H9 (cell line): ENCODE results near the gene B4GALT1. TPM values are rescaled to one million over a fixed set of nuclear protein-coding genes. Genes with fewer than 3 reads are reported as not detected.

Experiments
- DNase-seq: peaks from one replicate; pipeline ENCODE4 v3.0.0-alpha.2; 2017
- H2AFZ ChIP-seq: one replicate; pipeline ENCODE4 v1.6.1; 2013; ENCODE audit warnings: mild to moderate bottlenecking, low read length, control low read depth, moderate library complexity
- H2AK5ac ChIP-seq: 2 replicates; pipeline ENCODE4 v1.6.1; 2013; ENCODE audit warnings: low read length, control low read depth, mixed read lengths; ENCODE audit not compliant: insufficient read length
- H2BK120ac ChIP-seq: one replicate; pipeline ENCODE4 v1.6.1; 2013; ENCODE audit warnings: low read depth, mild to moderate bottlenecking, low read length, control low read depth, inconsistent platforms; ENCODE audit not compliant: poor library complexity, severe bottlenecking
- H2BK12ac ChIP-seq: 2 replicates; pipeline ENCODE4 v1.6.1; 2013; ENCODE audit warnings: low read length, control low read depth, mixed read lengths, low read depth; ENCODE audit not compliant: insufficient read length
- H2BK15ac ChIP-seq: 2 replicates; pipeline ENCODE4 v1.6.1; 2013; ENCODE audit warnings: low read depth, low read length, control low read depth
- H2BK20ac ChIP-seq: one replicate; pipeline ENCODE4 v1.6.1; 2013; ENCODE audit warnings: low read depth, mild to moderate bottlenecking, low read length, control low read depth, inconsistent platforms; ENCODE audit not compliant: poor library complexity, severe bottlenecking
- H2BK5ac ChIP-seq: 2 replicates; pipeline ENCODE4 v1.6.1; 2013; ENCODE audit warnings: low read length, control low read depth, mixed read lengths; ENCODE audit not compliant: insufficient read length
- H3K14ac ChIP-seq: 2 replicates; pipeline ENCODE4 v1.6.1; 2013; ENCODE audit warnings: low read length, control low read depth; ENCODE audit not compliant: insufficient read depth
- H3K18ac ChIP-seq: 2 replicates; pipeline ENCODE4 v1.6.1; 2013; ENCODE audit warnings: low read depth, mild to moderate bottlenecking, mixed read lengths, low read length, control low read depth; ENCODE audit not compliant: insufficient read length
- H3K23ac ChIP-seq: 2 replicates; pipeline ENCODE4 v1.6.1; 2013; ENCODE audit warnings: low read length, control low read depth, mixed read lengths, low read depth; ENCODE audit not compliant: insufficient read length
- H3K23me2 ChIP-seq: 2 replicates; pipeline ENCODE4 v1.6.1; 2013; ENCODE audit warnings: low read depth, mild to moderate bottlenecking, mixed read lengths, low read length, control low read depth; ENCODE audit not compliant: insufficient read length, poor library complexity, severe bottlenecking
- H3K27ac ChIP-seq: 2 replicates; pipeline ENCODE4 v1.5.1; 2013; ENCODE audit warnings: low read length, control low read depth, mixed read lengths, low read depth; ENCODE audit not compliant: insufficient read length
- H3K27me3 ChIP-seq: 2 replicates; pipeline ENCODE4 v1.6.1; 2013; ENCODE audit warnings: low read length, control low read depth, inconsistent platforms; ENCODE audit not compliant: insufficient read depth
- H3K4ac ChIP-seq: 2 replicates; pipeline ENCODE4 v1.6.1; 2013; ENCODE audit warnings: low read depth, mild to moderate bottlenecking, control low read depth, inconsistent platforms, low read length, moderate library complexity
- H3K4me1 ChIP-seq: 2 replicates; pipeline ENCODE4 v1.6.1; 2013; ENCODE audit warnings: low read length, control low read depth, inconsistent platforms; ENCODE audit not compliant: insufficient read depth
- H3K4me2 ChIP-seq: 2 replicates; pipeline ENCODE4 v1.6.1; 2013; ENCODE audit warnings: low read length, control low read depth, mixed read lengths; ENCODE audit not compliant: insufficient read length, insufficient read depth
- H3K56ac ChIP-seq: 2 replicates; pipeline ENCODE4 v1.6.1; 2013; ENCODE audit warnings: low read depth, mild to moderate bottlenecking, mixed read lengths, low read length, control low read depth; ENCODE audit not compliant: insufficient read length
- H3K79me1 ChIP-seq: 2 replicates; pipeline ENCODE4 v1.6.1; 2013; ENCODE audit warnings: low read depth, mild to moderate bottlenecking, moderate library complexity, low read length, control low read depth, inconsistent platforms; ENCODE audit not compliant: insufficient read depth, poor library complexity, severe bottlenecking
- H3K79me2 ChIP-seq: 2 replicates; pipeline ENCODE4 v1.6.1; 2013; ENCODE audit warnings: low read length, control low read depth, inconsistent platforms; ENCODE audit not compliant: insufficient read depth
- H3K9ac ChIP-seq: 2 replicates; pipeline ENCODE4 v1.6.1; 2013; ENCODE audit warnings: low read length, control low read depth, mixed read lengths; ENCODE audit not compliant: insufficient read length; ENCODE audit errors: extremely low read depth
- H3K9me3 ChIP-seq: one replicate; pipeline ENCODE4 v1.6.1; 2013; ENCODE audit warnings: low read depth, low read length, inconsistent platforms; ENCODE audit not compliant: control insufficient read depth
- H3T11ph ChIP-seq: one replicate; pipeline ENCODE4 v1.6.1; 2013; ENCODE audit warnings: mild to moderate bottlenecking, low read length, control low read depth, inconsistent platforms
- H4K20me1 ChIP-seq: one replicate; pipeline ENCODE4 v1.6.1; 2013; ENCODE audit not compliant: control insufficient read depth, insufficient read length, insufficient read depth
- H4K5ac ChIP-seq: 2 replicates; pipeline ENCODE4 v1.6.1; 2013; ENCODE audit warnings: low read depth, mild to moderate bottlenecking, mixed read lengths, low read length, control low read depth; ENCODE audit not compliant: insufficient read length
- H4K8ac ChIP-seq: replicated peaks from 2 replicates; pipeline ENCODE4 v1.6.1; 2013; ENCODE audit warnings: low read length, control low read depth, mixed read lengths, low read depth; ENCODE audit not compliant: insufficient read length
- H4K91ac ChIP-seq: 2 replicates; pipeline ENCODE4 v1.6.1; 2013; ENCODE audit warnings: low read depth, mild to moderate bottlenecking, moderate library complexity, mixed read lengths, low read length, control low read depth; ENCODE audit not compliant: insufficient read length
- H3K27ac Mint-ChIP-seq, 3 experiments: 2 replicates in 2 of 3; 3 replicates in 1 of 3; pipeline ENCODE4 v1.8.0; 2020 to 2021; ENCODE audit warnings: mixed read lengths in 3 of 3, mild to moderate bottlenecking in 1 of 3, moderate library complexity in 1 of 3
- H3K27me3 Mint-ChIP-seq: 2 replicates; pipeline ENCODE4 v1.8.0; 2021; ENCODE audit warnings: low read depth, mild to moderate bottlenecking, moderate library complexity, mixed read lengths
- H3K36me3 Mint-ChIP-seq, 3 experiments: 2 replicates in 2 of 3; 3 replicates in 1 of 3; pipeline ENCODE4 v1.8.0; 2020 to 2021; ENCODE audit warnings: low read depth in 3 of 3, mixed read lengths in 3 of 3; ENCODE audit not compliant: insufficient read depth in 1 of 3
- H3K4me1 Mint-ChIP-seq, 2 experiments: 2 replicates each; pipeline ENCODE4 v1.8.0; 2020; ENCODE audit warnings: mixed read lengths in 2 of 2
- H3K4me3 Mint-ChIP-seq, 2 experiments: 2 replicates in 1 of 2; 3 replicates in 1 of 2; pipeline ENCODE4 v1.8.0; 2020 to 2021; ENCODE audit warnings: mild to moderate bottlenecking in 2 of 2, mixed read lengths in 2 of 2, moderate library complexity in 1 of 2
- H3K9me3 Mint-ChIP-seq, 2 experiments: 2 replicates in 1 of 2; 3 replicates in 1 of 2; pipeline ENCODE4 v1.8.0; 2020; ENCODE audit warnings: mild to moderate bottlenecking in 2 of 2, mixed read lengths in 2 of 2, moderate library complexity in 1 of 2
- WGBS: extraction: QIAGEN DNeasy Blood & Tissue Kit; methylation state at CpG from one replicate; pipeline ENCODE4 v1.1.7; 2013; ENCODE audit warnings: missing lambda C conversion rate, low lambda C conversion rate, mixed read lengths; ENCODE audit not compliant: insufficient read length; ENCODE audit errors: extremely low coverage; 5-methylcytosine and 5-hydroxymethylcytosine counted together
- total RNA-seq: library from RNA; stranded (reverse); gene quantifications from 2 replicates; pipeline ENCODE4 v1.2.1, GENCODE V29; 2021
- TF ChIP-seq, protein P1 (sequence below): fragments of 200-600 bp; sonication (generic); conservative IDR thresholded peaks from 3 replicates; pipeline ENCODE4 v1.8.0; 2021; ENCODE audit warnings: antibody characterized with exemption, mild to moderate bottlenecking

B4GALT1 gene
- total RNA-seq, 1 experiment from 2014 or later = 15.3 TPM

DNA sequence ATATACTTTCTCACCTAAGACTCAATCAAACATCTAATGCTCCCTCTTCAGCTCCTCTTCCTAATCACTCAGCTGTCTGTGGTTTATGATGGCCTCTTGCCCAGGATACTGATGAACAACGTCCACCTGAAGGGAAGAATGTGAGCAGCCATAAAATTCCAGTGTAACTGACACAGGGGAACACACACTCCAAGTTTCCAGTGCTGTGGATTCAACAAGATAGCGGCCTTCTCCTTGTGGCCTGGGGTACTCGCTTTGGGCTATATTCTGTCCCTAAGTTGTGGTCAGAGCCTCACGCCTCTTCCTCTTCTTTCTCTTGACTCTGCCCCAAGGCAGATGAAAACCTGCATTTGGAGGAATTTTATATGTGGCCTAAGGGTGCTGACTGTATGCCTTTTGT, 11.7 kb downstream of the B4GALT1 start:
- no peak overlapping the region for H2AFZ ChIP-seq
- no peak overlapping the region for H2BK15ac ChIP-seq
- no peaks in the 10 kb centered on the region for H4K20me1 ChIP-seq
- H3T11ph ChIP-seq = no peak overlapping the region
- no peak overlapping the region for H3K9ac ChIP-seq
- Mint-ChIP-seq H3K36me3 (peaks cover 0 to 2% (median 0%) of the 10 kb centered on the region in 3 experiments; a peak in 3 of 7 replicates), H3K27me3 (no peaks in the 10 kb centered on the region; the same call in 1 of the 2 replicates), H3K4me3 (no peak overlapping the region), H3K27ac (no peak overlapping the region), H3K9me3 (no peaks in the 10 kb centered on the region; a peak in 1 of 5 replicates), H3K4me1 (peaks cover 25 to 26% of the 10 kb centered on the region in 2 experiments)
- H4K91ac ChIP-seq = no peak overlapping the region
- no peak overlapping the region for H3K23ac ChIP-seq
- H2BK120ac ChIP-seq = no peak overlapping the region
- H3K79me2 ChIP-seq = no peaks in the 10 kb centered on the region
- no peaks in the 10 kb centered on the region for H3K79me1 ChIP-seq
- no peaks in the 10 kb centered on the region for H3K27me3 ChIP-seq
- H2BK12ac ChIP-seq = no peak overlapping the region
- no peak overlapping the region for H2AK5ac ChIP-seq
- no peak overlapping the region for H3K14ac ChIP-seq
- H3K4me2 ChIP-seq = no peak overlapping the region
- H3K4me1 ChIP-seq = peaks cover 3% of the 10 kb centered on the region; the same call in 1 of the 2 replicates
- no peak overlapping the region for H2BK20ac ChIP-seq
- DNase-seq = no peak
- TF ChIP-seq, protein P1, sequence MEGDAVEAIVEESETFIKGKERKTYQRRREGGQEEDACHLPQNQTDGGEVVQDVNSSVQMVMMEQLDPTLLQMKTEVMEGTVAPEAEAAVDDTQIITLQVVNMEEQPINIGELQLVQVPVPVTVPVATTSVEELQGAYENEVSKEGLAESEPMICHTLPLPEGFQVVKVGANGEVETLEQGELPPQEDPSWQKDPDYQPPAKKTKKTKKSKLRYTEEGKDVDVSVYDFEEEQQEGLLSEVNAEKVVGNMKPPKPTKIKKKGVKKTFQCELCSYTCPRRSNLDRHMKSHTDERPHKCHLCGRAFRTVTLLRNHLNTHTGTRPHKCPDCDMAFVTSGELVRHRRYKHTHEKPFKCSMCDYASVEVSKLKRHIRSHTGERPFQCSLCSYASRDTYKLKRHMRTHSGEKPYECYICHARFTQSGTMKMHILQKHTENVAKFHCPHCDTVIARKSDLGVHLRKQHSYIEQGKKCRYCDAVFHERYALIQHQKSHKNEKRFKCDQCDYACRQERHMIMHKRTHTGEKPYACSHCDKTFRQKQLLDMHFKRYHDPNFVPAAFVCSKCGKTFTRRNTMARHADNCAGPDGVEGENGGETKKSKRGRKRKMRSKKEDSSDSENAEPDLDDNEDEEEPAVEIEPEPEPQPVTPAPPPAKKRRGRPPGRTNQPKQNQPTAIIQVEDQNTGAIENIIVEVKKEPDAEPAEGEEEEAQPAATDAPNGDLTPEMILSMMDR = no peak
- no peak overlapping the region for H4K5ac ChIP-seq
- H3K9me3 ChIP-seq = no peaks in the 10 kb centered on the region
- WGBS = no CpG with 5 or more reads among the region's 4 CpGs
- H2BK5ac ChIP-seq = no peak overlapping the region
- no peak overlapping the region for H4K8ac ChIP-seq
- no peaks in the 10 kb centered on the region for H3K23me2 ChIP-seq
- no peak overlapping the region for H3K18ac ChIP-seq
- H3K27ac ChIP-seq = no peak overlapping the region
- no peak overlapping the region for H3K4ac ChIP-seq
- H3K56ac ChIP-seq = no peak overlapping the region
